Keratinocyte (primary cell): ENCODE results near the gene ANKFY1. TPM values are rescaled to one million over a fixed set of nuclear protein-coding genes. Genes with fewer than 3 reads are reported as not detected.

Experiments used
- DNase-seq: peaks from one replicate; pipeline ENCODE4 v3.0.0-alpha.2; 2011; ENCODE audit warnings: low read depth, missing footprints, low spot score
- FAIRE-seq: peaks from 2 replicates; lab custom pipeline; 2011; peaks lifted over from hg19 to GRCh38; lab: Jason Lieb, UNC
- H2AFZ ChIP-seq: 2 replicates; pipeline ENCODE4 v1.6.0; 2012; ENCODE audit warnings: low read length, control low read depth, inconsistent platforms; ENCODE audit not compliant: control insufficient read depth
- H3K27ac ChIP-seq: 2 replicates; pipeline ENCODE4 v1.5.1; 2011; ENCODE audit warnings: low read length; ENCODE audit not compliant: control insufficient read depth, insufficient read depth
- H3K27me3 ChIP-seq: 3 replicates; pipeline ENCODE4 v1.6.0; 2011; ENCODE audit warnings: low read length; ENCODE audit not compliant: control insufficient read depth, insufficient read depth; ENCODE audit errors: extremely low read depth
- H3K36me3 ChIP-seq, 2 experiments: 2 replicates in 1 of 2; 3 replicates in 1 of 2; pipeline ENCODE4 v1.5.1; 2011; ENCODE audit warnings: low read length in 2 of 2, mild to moderate bottlenecking in 1 of 2; ENCODE audit not compliant: control insufficient read depth in 2 of 2, insufficient read depth in 2 of 2; ENCODE audit errors: extremely low read depth in 1 of 2
- H3K4me1 ChIP-seq: 3 replicates; pipeline ENCODE4 v1.5.1; 2011; ENCODE audit warnings: low read length; ENCODE audit not compliant: control insufficient read depth, insufficient read depth; ENCODE audit errors: extremely low read depth
- H3K4me2 ChIP-seq: 3 replicates; pipeline ENCODE4 v1.6.0; 2011; ENCODE audit warnings: low read depth, low read length; ENCODE audit not compliant: control insufficient read depth, insufficient read depth; ENCODE audit errors: extremely low read depth
- H3K4me3 ChIP-seq, 3 experiments: fragments of 200-600 bp in 1 of 3; sonication (generic) in 1 of 3; 2 replicates in 2 of 3; 3 replicates in 1 of 3; pipeline ENCODE4 v1.5.1; 2011 to 2016; ENCODE audit warnings: low read length in 3 of 3, mild to moderate bottlenecking in 3 of 3, control low read depth in 2 of 3, inconsistent platforms in 1 of 3, low read depth in 1 of 3, mixed read lengths in 1 of 3, mixed run types in 1 of 3, moderate library complexity in 1 of 3; ENCODE audit not compliant: control insufficient read depth in 2 of 3, insufficient read depth in 2 of 3; ENCODE audit errors: extremely low read depth in 1 of 3
- H3K79me2 ChIP-seq: 2 replicates; pipeline ENCODE4 v1.6.0; 2012; ENCODE audit warnings: low read length; ENCODE audit not compliant: control insufficient read depth, insufficient read depth
- H3K9ac ChIP-seq: 3 replicates; pipeline ENCODE4 v1.6.0; 2011; ENCODE audit warnings: low read length; ENCODE audit not compliant: control insufficient read depth, insufficient read depth; ENCODE audit errors: extremely low read depth
- H3K9me1 ChIP-seq: 3 replicates; pipeline ENCODE4 v1.6.0; 2011; ENCODE audit warnings: low read length; ENCODE audit not compliant: control insufficient read depth, insufficient read depth; ENCODE audit errors: extremely low read depth
- H3K9me3 ChIP-seq: 2 replicates; pipeline ENCODE4 v1.5.1; 2012; ENCODE audit warnings: low read depth, low read length; ENCODE audit not compliant: control insufficient read depth
- H4K20me1 ChIP-seq: 3 replicates; pipeline ENCODE4 v1.6.0; 2011; ENCODE audit warnings: low read length; ENCODE audit not compliant: control insufficient read depth, insufficient read depth; ENCODE audit errors: extremely low read depth
- EZH2 ChIP-seq: IDR thresholded peaks from one replicate; pipeline ENCODE4 v1.6.1; 2012; ENCODE audit warnings: inconsistent platforms, mild to moderate bottlenecking, low read length, moderate library complexity
- dilution Hi-C: fragments of 300-500 bp; cut with MboI; formaldehyde crosslinking; loops from one replicate; pipeline ENCODE4 v1.7.0; 2020; ENCODE audit warnings: low sequenced_read_pairs; ENCODE audit not compliant: extremely low pct_ligation_motif_present
- polyA plus RNA-seq, 5 experiments: library from polyadenylated mRNA; depleted of rRNA in 3 of 5; stranded (reverse) in 3 of 5; stranded (forward) in 1 of 5; unstranded in 1 of 5; fragments of >200 nt; gene quantifications; 1 replicate in 1 of 5; 2 replicates in 3 of 5; 3 replicates in 1 of 5; pipeline versions ENCODE4 v1.2.1 to v1.2.3, GENCODE V29; 2011 to 2012; ENCODE audit warnings: missing spikeins in 2 of 5, low read depth in 1 of 5, low replicate concordance in 1 of 5
- TF ChIP-seq, protein P1 (sequence below), 3 experiments: IDR thresholded peaks in 1 of 3; conservative IDR thresholded peaks in 1 of 3; optimal IDR thresholded peaks in 1 of 3; 2 replicates in 2 of 3; 3 replicates in 1 of 3; pipeline versions ENCODE3 to v1.5.1; 2011; ENCODE audit warnings: low read length in 3 of 3, mild to moderate bottlenecking in 3 of 3, moderate library complexity in 2 of 3, control low read depth in 1 of 3, inconsistent platforms in 1 of 3; ENCODE audit not compliant: insufficient read depth in 2 of 3; ENCODE audit errors: extremely low read depth in 1 of 3

Gene ANKFY1
- polyA plus RNA-seq, 1 donor (not counting 4 experiments of a cell fraction or from before 2014, with no cell fraction given): 27.0 TPM

DNA sequence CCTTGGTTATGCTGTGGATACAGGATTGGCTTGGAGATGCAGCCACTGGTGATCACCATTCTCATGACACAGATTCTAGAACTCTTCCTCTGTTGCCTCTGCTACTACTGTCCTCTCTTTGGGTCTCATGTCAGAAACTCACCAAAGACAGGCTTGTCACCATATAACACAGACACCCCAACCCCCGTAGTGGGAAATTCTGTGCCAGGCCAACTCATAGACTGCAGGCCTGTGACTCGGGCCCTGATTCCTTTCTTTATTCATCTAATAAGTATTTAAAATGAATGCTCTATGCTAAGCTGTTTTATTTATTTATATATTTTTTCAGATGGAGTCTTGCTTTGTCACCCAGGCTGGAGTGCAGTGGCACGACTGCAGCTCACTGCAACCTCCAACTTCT is 111.3 kb downstream of the ANKFY1 start:
- dilution Hi-C loops: no loop called here
- no peaks in the 10 kb centered on the region for H3K9me1 ChIP-seq
- no peak overlapping the region for H3K9ac ChIP-seq
- H3K4me2 ChIP-seq: no peak overlapping the region
- no peaks in the 10 kb centered on the region for H4K20me1 ChIP-seq
- FAIRE-seq (no peak), DNase-seq (no peak)
- no peak overlapping the region for H3K27ac ChIP-seq
- H3K9me3 ChIP-seq: no peaks in the 10 kb centered on the region
- no peaks in the 10 kb centered on the region for H3K79me2 ChIP-seq
- peaks cover 4% of the 10 kb centered on the region for H3K4me1 ChIP-seq
- peaks cover 0 to 9% of the 10 kb centered on the region in 2 experiments for H3K36me3 ChIP-seq
- TF ChIP-seq, protein P1, sequence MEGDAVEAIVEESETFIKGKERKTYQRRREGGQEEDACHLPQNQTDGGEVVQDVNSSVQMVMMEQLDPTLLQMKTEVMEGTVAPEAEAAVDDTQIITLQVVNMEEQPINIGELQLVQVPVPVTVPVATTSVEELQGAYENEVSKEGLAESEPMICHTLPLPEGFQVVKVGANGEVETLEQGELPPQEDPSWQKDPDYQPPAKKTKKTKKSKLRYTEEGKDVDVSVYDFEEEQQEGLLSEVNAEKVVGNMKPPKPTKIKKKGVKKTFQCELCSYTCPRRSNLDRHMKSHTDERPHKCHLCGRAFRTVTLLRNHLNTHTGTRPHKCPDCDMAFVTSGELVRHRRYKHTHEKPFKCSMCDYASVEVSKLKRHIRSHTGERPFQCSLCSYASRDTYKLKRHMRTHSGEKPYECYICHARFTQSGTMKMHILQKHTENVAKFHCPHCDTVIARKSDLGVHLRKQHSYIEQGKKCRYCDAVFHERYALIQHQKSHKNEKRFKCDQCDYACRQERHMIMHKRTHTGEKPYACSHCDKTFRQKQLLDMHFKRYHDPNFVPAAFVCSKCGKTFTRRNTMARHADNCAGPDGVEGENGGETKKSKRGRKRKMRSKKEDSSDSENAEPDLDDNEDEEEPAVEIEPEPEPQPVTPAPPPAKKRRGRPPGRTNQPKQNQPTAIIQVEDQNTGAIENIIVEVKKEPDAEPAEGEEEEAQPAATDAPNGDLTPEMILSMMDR (optimal IDR thresholded peaks at IDR 0.05 in 1 of 3, IDR thresholded peaks at IDR 0.05 in 1 of 3, conservative IDR thresholded peaks at IDR 0.05 in 1 of 3; ENCODE audit: extremely low read depth in 1 of 3, insufficient read depth in 2 of 3, low read length in 3 of 3): no peak
- TF ChIP-seq EZH2: no peak
- no peak overlapping the region for H2AFZ ChIP-seq
- no peak overlapping the region for H3K4me3 ChIP-seq
- no peaks in the 10 kb centered on the region for H3K27me3 ChIP-seq

DNA sequence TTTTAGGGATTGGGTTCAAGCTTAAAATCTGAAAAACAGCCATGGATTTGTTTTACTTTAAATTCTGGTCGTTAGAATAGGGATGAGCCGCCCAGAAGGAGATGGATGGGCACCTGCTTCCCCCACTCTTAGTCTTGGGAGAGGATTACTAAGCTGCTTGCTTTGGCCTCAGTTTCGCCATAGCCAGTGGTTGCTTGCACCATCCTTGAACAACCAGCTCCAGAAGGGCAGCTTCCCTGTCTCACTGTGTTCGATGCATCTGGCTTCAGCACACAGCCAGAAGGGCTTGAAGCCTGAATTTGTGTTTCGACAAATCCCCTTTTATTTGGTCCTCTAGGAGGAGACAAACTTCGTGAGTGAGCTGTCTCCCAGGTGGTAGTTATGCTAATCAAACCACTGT is 113.7 kb downstream of the ANKFY1 start:
- Histone ChIP-seq H3K9me1 (no peaks in the 10 kb centered on the region), H3K27ac (no peak overlapping the region), H3K9me3 (no peaks in the 10 kb centered on the region), H3K4me2 (no peak overlapping the region), H3K4me1 (peaks cover 4% of the 10 kb centered on the region), H2AFZ (no peak overlapping the region), H3K79me2 (no peaks in the 10 kb centered on the region), H3K36me3 (peaks cover 0 to 5% of the 10 kb centered on the region in 2 experiments), H4K20me1 (no peaks in the 10 kb centered on the region), H3K9ac (no peak overlapping the region), H3K4me3 (no peak overlapping the region), H3K27me3 (no peaks in the 10 kb centered on the region)
- dilution Hi-C loops: no loop called here
- DNase-seq (no peak), FAIRE-seq (no peak)
- no peak for TF ChIP-seq EZH2
- TF ChIP-seq, protein P1 (optimal IDR thresholded peaks at IDR 0.05 in 1 of 3, IDR thresholded peaks at IDR 0.05 in 1 of 3, conservative IDR thresholded peaks at IDR 0.05 in 1 of 3; ENCODE audit: extremely low read depth in 1 of 3, insufficient read depth in 2 of 3, low read length in 3 of 3): no peak
